ENCODE results near the gene LIMA1.

Gene LIMA1

GRCh38 chr12:50129290-50129689 lies 154.0 kb downstream of the LIMA1 start:
- DNase-seq (ENCODE audit: low read depth), result no peak

- no peak for DNase-seq (ENCODE audit: low read depth)
Measured at GRCh38 chr12:50127546-50127945, 155.8 kb downstream of the LIMA1 start.
